BJ (cell line): Measurements from ENCODE around the gene SMAD6. TPM values are rescaled to one million over a fixed set of nuclear protein-coding genes. Genes with fewer than 3 reads are reported as not detected.

Experiments used
- CTCF ChIA-PET: fragments of 350-600 bp; formaldehyde crosslinking; extraction: SDS; loops from one replicate; lab custom pipeline; 2021; ENCODE audit warnings: antibody characterized with exemption, inconsistent platforms; lab: Yijun Ruan, JAX
- POLR2A ChIA-PET: fragments of 300-600 bp; sonication (Branson Sonifier 250); formaldehyde crosslinking; extraction: SDS; loops from one replicate; lab custom pipeline; 2021; ENCODE audit warnings: antibody characterized with exemption; lab: Charles Lee
- DNase-seq: peaks from one replicate; pipeline ENCODE4 v3.0.0-alpha.2; 2011; ENCODE audit warnings: low read depth
- H3K27me3 ChIP-seq: 2 replicates; pipeline ENCODE4 v1.6.0; 2011; ENCODE audit warnings: low read length; ENCODE audit not compliant: control insufficient read depth, insufficient read depth
- H3K36me3 ChIP-seq: 2 replicates; pipeline ENCODE4 v1.5.1; 2011; ENCODE audit warnings: low read length; ENCODE audit not compliant: control insufficient read depth, insufficient read depth
- H3K4me3 ChIP-seq: 2 replicates; pipeline ENCODE4 v1.5.1; 2011; ENCODE audit warnings: low read depth, mild to moderate bottlenecking, control low read depth, low read length
- CTCF ChIP-seq: IDR thresholded peaks from 2 replicates; pipeline ENCODE4 v1.5.1; 2011; ENCODE audit warnings: low read depth, mild to moderate bottlenecking, control low read depth, inconsistent platforms, low read length, moderate library complexity; ENCODE audit not compliant: insufficient read depth
- polyA plus RNA-seq: library from polyadenylated mRNA; depleted of rRNA; stranded (reverse); fragments of >200 nt; gene quantifications from 2 replicates; pipeline ENCODE4 v1.2.3, GENCODE V29; 2011

The SMAD6 gene
- polyA plus RNA-seq, 1 experiment, result 3.8 TPM

- Histone ChIP-seq H3K36me3 (no peaks in the 10 kb centered on the region), H3K27me3 (no peaks in the 10 kb centered on the region), H3K4me3 (no peak overlapping the region)
- ChIA-PET POLR2A (interaction anchor here (0.6 kb wide), 1 partner anchor 53 kb away, joined by 16 read pairs; no protein-coding TSS in a partner anchor), CTCF (interaction anchor here (0.6 to 1.8 kb wide), 4 partner anchors 30 to 141 kb away, joined by 3 to 5 read pairs (median 4); no protein-coding TSS in a partner anchor)
- DNase-seq, result no peak
- no peak for TF ChIP-seq CTCF
Measured at GRCh38 chr15:66745530-66746230, 43.6 kb downstream of the SMAD6 start.

GRCh38 chr15:66746231-66746605, 44.2 kb downstream of the SMAD6 start:
- no peak overlapping the region for H3K4me3 ChIP-seq
- ChIA-PET CTCF (interaction anchor here (0.6 to 1.8 kb wide), 4 partner anchors 29 to 141 kb away, joined by 3 to 5 read pairs (median 4); no protein-coding TSS in a partner anchor), POLR2A (interaction anchor here (0.6 kb wide), 1 partner anchor 52 kb away, joined by 16 read pairs; no protein-coding TSS in a partner anchor)
- no peak for DNase-seq
- H3K36me3 ChIP-seq, result no peaks in the 10 kb centered on the region
- H3K27me3 ChIP-seq, result no peaks in the 10 kb centered on the region
- TF ChIP-seq CTCF, result no peak

- ChIA-PET CTCF (interaction anchor here (1.4 kb wide), 1 partner anchor 104 kb away, joined by 3 read pairs; no protein-coding TSS in a partner anchor), POLR2A (no interaction called here)
- DNase-seq, result no peak
- Histone ChIP-seq H3K4me3 (no peak overlapping the region), H3K36me3 (no peaks in the 10 kb centered on the region), H3K27me3 (no peaks in the 10 kb centered on the region)
- no peak for TF ChIP-seq CTCF
Measured at GRCh38 chr15:66747223-66747622, 45.2 kb downstream of the SMAD6 start.

GRCh38 chr15:66747886-66748707, 46.1 kb downstream of the SMAD6 start:
- no peak for TF ChIP-seq CTCF
- H3K4me3 ChIP-seq, result no peak overlapping the region
- DNase-seq, result peak; percentile 93
- ChIA-PET CTCF (interaction anchor here (0.7 to 2.8 kb wide), 7 partner anchors 12 to 129 kb away, joined by 3 to 12 read pairs (median 3); no protein-coding TSS in a partner anchor), POLR2A (no interaction called here)
- H3K36me3 ChIP-seq, result peaks cover 1% of the 10 kb centered on the region; the same call in 1 of the 2 replicates
- H3K27me3 ChIP-seq, result no peaks in the 10 kb centered on the region

- peaks cover 3% of the 10 kb centered on the region; the same call in 1 of the 2 replicates for H3K36me3 ChIP-seq
- POLR2A ChIA-PET, result no interaction called here
Measured at GRCh38 chr15:66748708-66749035, 46.6 kb downstream of the SMAD6 start.

More at GRCh38 chr15:66748708-66749035, 46.6 kb downstream of the SMAD6 start:
- DNase-seq, result no peak
- no peak for TF ChIP-seq CTCF
- CTCF ChIA-PET, result interaction anchor here (0.7 to 2.8 kb wide), 6 partner anchors 13 to 130 kb away, joined by 3 to 12 read pairs (median 6); no protein-coding TSS in a partner anchor
- Histone ChIP-seq H3K27me3 (no peaks in the 10 kb centered on the region), H3K4me3 (no peak overlapping the region)
